Measurements from ENCODE around the gene TMPRSS6. TPM values are rescaled to one million over a fixed set of nuclear protein-coding genes. Genes with fewer than 3 reads are reported as not detected.
A peak's percentile ranks its signal among the peaks of the same experiment; 100 is the strongest.

TMPRSS6 gene
- total and polyA plus RNA-seq, 2 of the 8 experiments (the other 6 are each of a cell fraction or from before 2014, with no cell fraction given): 0.02 TPM; not detected in 1

DNA sequence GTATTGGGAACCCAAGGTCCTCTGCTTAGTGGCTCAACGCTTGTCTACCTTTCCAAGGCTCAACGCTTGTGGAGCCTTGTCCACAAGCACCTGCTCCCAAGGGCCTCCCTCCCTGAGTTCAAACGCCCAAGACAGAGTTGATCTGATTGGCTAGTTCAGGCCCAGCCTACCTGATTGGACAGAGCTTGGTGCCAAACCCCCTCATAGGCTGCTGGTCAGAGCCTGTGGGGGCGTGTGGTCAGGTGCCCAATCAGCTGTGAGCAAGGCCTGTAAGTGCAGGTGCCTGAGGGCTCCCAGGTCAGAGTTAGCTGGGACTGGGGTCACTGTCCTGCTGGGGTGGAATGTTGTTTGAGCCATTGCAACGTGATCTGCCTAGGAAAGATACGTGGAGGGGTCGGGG is 16.9 kb upstream of the TMPRSS6 start:
- no peaks in the 10 kb centered on the region for H3K79me2 ChIP-seq (ENCODE audit: control insufficient read depth in 1 of 2, insufficient read depth in 2 of 2, low read length in 2 of 2)
- no peak overlapping the region for H2BK120ac ChIP-seq (replicated peaks; ENCODE audit: low read depth, low read length)
- no peaks in the 10 kb centered on the region for H3K27me3 ChIP-seq (replicated peaks in 1 of 4; ENCODE audit: control insufficient read depth in 3 of 4, extremely low read depth in 1 of 4, insufficient read depth in 3 of 4, low read length in 3 of 4)
- no peak overlapping the region for H2AFZ ChIP-seq (ENCODE audit: low read length)
- H3K4me1 ChIP-seq (replicated peaks in 1 of 4; ENCODE audit: control insufficient read depth in 3 of 4, insufficient read depth in 4 of 4, low read length in 3 of 4): peaks cover 0 to 3% (median 2%) of the 10 kb centered on the region in 4 experiments; a peak in 4 of 7 replicates
- no peak overlapping the region for H3K27ac ChIP-seq (ENCODE audit: low read depth, low read length)
- H2BK12ac ChIP-seq (ENCODE audit: low read depth, low read length): no peak overlapping the region
- no peak overlapping the region for H3K4me3 ChIP-seq (ENCODE audit: extremely low read depth in 1 of 4, insufficient read depth in 2 of 4, low read depth in 3 of 4, low read length in 4 of 4)
- H4K8ac ChIP-seq (ENCODE audit: extremely low read depth, insufficient read depth, low read length): no peak overlapping the region
- DNase-seq (ENCODE audit: low read depth in 1 of 2, low spot score in 2 of 2): no peak
- no peak overlapping the region for H2AK5ac ChIP-seq (ENCODE audit: low read depth, low read length)
- H2BK20ac ChIP-seq (ENCODE audit: low read length): no peak overlapping the region
- H4K91ac ChIP-seq (replicated peaks; ENCODE audit: insufficient read length, low read length): no peak overlapping the region
- POLR2A ChIA-PET (ENCODE audit: partially characterized antibody): interaction anchor here (0.8 to 1.3 kb wide), 2 partner anchors 19 to 31 kb away, joined by 3 to 4 read pairs; no protein-coding TSS in a partner anchor
- no peak overlapping the region for H3K4ac ChIP-seq (replicated peaks; ENCODE audit: insufficient read length, low read depth, low read length)
- H3K4me2 ChIP-seq (ENCODE audit: insufficient read depth in 1 of 2, low read depth in 2 of 2, low read length in 2 of 2): no peak overlapping the region
- no peaks in the 10 kb centered on the region for H4K20me1 ChIP-seq (replicated peaks in 1 of 2; ENCODE audit: control insufficient read depth in 1 of 2, insufficient read depth in 2 of 2, low read length in 2 of 2)
- no peaks in the 10 kb centered on the region for H3K9me3 ChIP-seq (ENCODE audit: insufficient read depth in 2 of 2, low read depth in 1 of 2, low read length in 1 of 2)
- FAIRE-seq: no peak
- no peak overlapping the region for H3K23ac ChIP-seq (ENCODE audit: insufficient read length)
- no peak overlapping the region for H3K56ac ChIP-seq (replicated peaks; ENCODE audit: insufficient read length, low read depth, low read length)
- no peaks in the 10 kb centered on the region for H3K36me3 ChIP-seq (ENCODE audit: control insufficient read depth in 2 of 4, insufficient read depth in 4 of 4, low read length in 3 of 4)
- no peak overlapping the region for H3K14ac ChIP-seq (ENCODE audit: insufficient read length)
- WGBS, 2 experiments (ENCODE audit: extremely low coverage in 1 of 2, insufficient coverage in 1 of 2, insufficient read length in 1 of 2, insufficient replicate concordance in 2 of 2, low coverage in 1 of 2, low lambda C conversion rate in 2 of 2, missing lambda C conversion rate in 1 of 2): 70% methylated on average over 7 of the region's 7 CpGs; no CpG with 5 or more reads in 1 of the 2 experiments
- no peaks in the 10 kb centered on the region for H3K79me1 ChIP-seq (ENCODE audit: low read depth, low read length)
- no peak overlapping the region for H3K9ac ChIP-seq (replicated peaks in 1 of 4; ENCODE audit: extremely low read depth in 1 of 4, low read depth in 3 of 4, low read length in 3 of 4)
- no peak overlapping the region for H3K18ac ChIP-seq (ENCODE audit: extremely low read depth, low read length)
- CTCF ChIA-PET (ENCODE audit: partially characterized antibody): interaction anchor here (0.6 to 3.1 kb wide), 29 partner anchors 9 to 187 kb away, joined by 3 to 20 read pairs (median 4); partner anchors contain the start of genes C1QTNF6 and IL2RB
- H2BK5ac ChIP-seq (ENCODE audit: low read depth, low read length): no peak overlapping the region
- H3K23me2 ChIP-seq (ENCODE audit: low read depth, low read length): no peaks in the 10 kb centered on the region
- H2BK15ac ChIP-seq (ENCODE audit: low read length): 0 out of 2 replicates have a peak overlapping the region, but pooled peaks have one; percentile 81
- H4K5ac ChIP-seq (ENCODE audit: insufficient read length, low read depth, low read length): no peak overlapping the region
- TF ChIP-seq CHD2 (IDR thresholded peaks at IDR 0.05; ENCODE audit: low read length) (peak; percentile 59; the same call in 1 of the 2 replicates), SP1 (IDR thresholded peaks at IDR 0.05; ENCODE audit: low read depth, low read length) (peak; percentile 83), E2F6 (IDR thresholded peaks at IDR 0.05) (peak; percentile 97), SAP30 (IDR thresholded peaks at IDR 0.05; ENCODE audit: insufficient read depth, insufficient replicate concordance, low read length) (no peak), NRF1 (IDR thresholded peaks at IDR 0.05; ENCODE audit: low read depth, low read length) (no peak), GABPA (IDR thresholded peaks at IDR 0.05; ENCODE audit: borderline replicate concordance, insufficient read depth, low read length) (no peak), RNF2 (IDR thresholded peaks at IDR 0.05; ENCODE audit: borderline replicate concordance, low read depth, low read length, missing control alignments, poor library complexity, severe bottlenecking) (no peak), GTF2F1 (IDR thresholded peaks at IDR 0.05; ENCODE audit: borderline replicate concordance, low read depth, low read length) (no peak), KDM5A (IDR thresholded peaks at IDR 0.05; ENCODE audit: low read length) (no peak), TBP (IDR thresholded peaks at IDR 0.05; ENCODE audit: low read depth, low read length) (0 out of 2 replicates have a peak, but pooled peaks have one; percentile 17), HDAC2 (IDR thresholded peaks at IDR 0.05; ENCODE audit: borderline replicate concordance in 1 of 2, low read depth in 2 of 2, low read length in 2 of 2) (no peak)
- TF ChIP-seq, protein P1, sequence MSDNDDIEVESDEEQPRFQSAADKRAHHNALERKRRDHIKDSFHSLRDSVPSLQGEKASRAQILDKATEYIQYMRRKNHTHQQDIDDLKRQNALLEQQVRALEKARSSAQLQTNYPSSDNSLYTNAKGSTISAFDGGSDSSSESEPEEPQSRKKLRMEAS (IDR thresholded peaks at IDR 0.05): peak; percentile 86
